Loucy (cell line): ENCODE measurements around the gene TRPM2.

ENCODE experiments used
- EZH2phosphoT487 ChIP-seq: fragments of 200-600 bp; IDR thresholded peaks from 2 replicates; pipeline ENCODE4 v1.6.1; 2018; ENCODE audit warnings: antibody characterized with exemption, mild to moderate bottlenecking, moderate library complexity, borderline replicate concordance
- TF ChIP-seq, protein P1 (sequence below): fragments of 200-600 bp; sonication (generic); conservative IDR thresholded peaks from 2 replicates; pipeline ENCODE4 v1.5.1; 2014; ENCODE audit warnings: mild to moderate bottlenecking, antibody characterized with exemption, low read length

GRCh38 chr21:44478124-44478800 lies 124.8 kb downstream of the TRPM2 start:
- TF ChIP-seq, protein P1, sequence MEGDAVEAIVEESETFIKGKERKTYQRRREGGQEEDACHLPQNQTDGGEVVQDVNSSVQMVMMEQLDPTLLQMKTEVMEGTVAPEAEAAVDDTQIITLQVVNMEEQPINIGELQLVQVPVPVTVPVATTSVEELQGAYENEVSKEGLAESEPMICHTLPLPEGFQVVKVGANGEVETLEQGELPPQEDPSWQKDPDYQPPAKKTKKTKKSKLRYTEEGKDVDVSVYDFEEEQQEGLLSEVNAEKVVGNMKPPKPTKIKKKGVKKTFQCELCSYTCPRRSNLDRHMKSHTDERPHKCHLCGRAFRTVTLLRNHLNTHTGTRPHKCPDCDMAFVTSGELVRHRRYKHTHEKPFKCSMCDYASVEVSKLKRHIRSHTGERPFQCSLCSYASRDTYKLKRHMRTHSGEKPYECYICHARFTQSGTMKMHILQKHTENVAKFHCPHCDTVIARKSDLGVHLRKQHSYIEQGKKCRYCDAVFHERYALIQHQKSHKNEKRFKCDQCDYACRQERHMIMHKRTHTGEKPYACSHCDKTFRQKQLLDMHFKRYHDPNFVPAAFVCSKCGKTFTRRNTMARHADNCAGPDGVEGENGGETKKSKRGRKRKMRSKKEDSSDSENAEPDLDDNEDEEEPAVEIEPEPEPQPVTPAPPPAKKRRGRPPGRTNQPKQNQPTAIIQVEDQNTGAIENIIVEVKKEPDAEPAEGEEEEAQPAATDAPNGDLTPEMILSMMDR = no peak
- no peak for TF ChIP-seq EZH2phosphoT487
